ENCODE measurements around the gene CDKN2B-AS1. TPM values are rescaled to one million over a fixed set of nuclear protein-coding genes. Genes with fewer than 3 reads are reported as not detected.

CDKN2B-AS1 gene
- polyA plus RNA-seq, 1 donor from 2014 or later, result not detected

- Histone ChIP-seq H3K36me3 (ENCODE audit: insufficient read depth, low read length) (no peaks in the 10 kb centered on the region), H3K4me3 (ENCODE audit: low read length) (no peak overlapping the region), H3F3A (ENCODE audit: insufficient read depth, low read length, poor library complexity, severe bottlenecking) (no peaks in the 10 kb centered on the region), H3K79me2 (replicated peaks; ENCODE audit: insufficient read depth, low read length) (no peaks in the 10 kb centered on the region), H3K27ac (ENCODE audit: low read length) (no peak overlapping the region), H4K20me1 (ENCODE audit: insufficient read depth) (no peaks in the 10 kb centered on the region), H3K4me2 (ENCODE audit: low read length) (no peak overlapping the region), H3K9me3 (ENCODE audit: low read length) (no peaks in the 10 kb centered on the region), H3K9ac (ENCODE audit: low read length) (no peak overlapping the region), H3K27me3 (ENCODE audit: insufficient read depth, low read depth, low read length) (peaks cover 96% of the 10 kb centered on the region), H3K9me2 (ENCODE audit: insufficient read depth, low read length) (no peaks in the 10 kb centered on the region), H2AFZ (ENCODE audit: low read depth, low read length) (no peak overlapping the region)
- TF ChIP-seq, protein P1, sequence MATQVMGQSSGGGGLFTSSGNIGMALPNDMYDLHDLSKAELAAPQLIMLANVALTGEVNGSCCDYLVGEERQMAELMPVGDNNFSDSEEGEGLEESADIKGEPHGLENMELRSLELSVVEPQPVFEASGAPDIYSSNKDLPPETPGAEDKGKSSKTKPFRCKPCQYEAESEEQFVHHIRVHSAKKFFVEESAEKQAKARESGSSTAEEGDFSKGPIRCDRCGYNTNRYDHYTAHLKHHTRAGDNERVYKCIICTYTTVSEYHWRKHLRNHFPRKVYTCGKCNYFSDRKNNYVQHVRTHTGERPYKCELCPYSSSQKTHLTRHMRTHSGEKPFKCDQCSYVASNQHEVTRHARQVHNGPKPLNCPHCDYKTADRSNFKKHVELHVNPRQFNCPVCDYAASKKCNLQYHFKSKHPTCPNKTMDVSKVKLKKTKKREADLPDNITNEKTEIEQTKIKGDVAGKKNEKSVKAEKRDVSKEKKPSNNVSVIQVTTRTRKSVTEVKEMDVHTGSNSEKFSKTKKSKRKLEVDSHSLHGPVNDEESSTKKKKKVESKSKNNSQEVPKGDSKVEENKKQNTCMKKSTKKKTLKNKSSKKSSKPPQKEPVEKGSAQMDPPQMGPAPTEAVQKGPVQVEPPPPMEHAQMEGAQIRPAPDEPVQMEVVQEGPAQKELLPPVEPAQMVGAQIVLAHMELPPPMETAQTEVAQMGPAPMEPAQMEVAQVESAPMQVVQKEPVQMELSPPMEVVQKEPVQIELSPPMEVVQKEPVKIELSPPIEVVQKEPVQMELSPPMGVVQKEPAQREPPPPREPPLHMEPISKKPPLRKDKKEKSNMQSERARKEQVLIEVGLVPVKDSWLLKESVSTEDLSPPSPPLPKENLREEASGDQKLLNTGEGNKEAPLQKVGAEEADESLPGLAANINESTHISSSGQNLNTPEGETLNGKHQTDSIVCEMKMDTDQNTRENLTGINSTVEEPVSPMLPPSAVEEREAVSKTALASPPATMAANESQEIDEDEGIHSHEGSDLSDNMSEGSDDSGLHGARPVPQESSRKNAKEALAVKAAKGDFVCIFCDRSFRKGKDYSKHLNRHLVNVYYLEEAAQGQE (IDR thresholded peaks at IDR 0.05; ENCODE audit: borderline replicate concordance), result no peak
- TF ChIP-seq MXI1 (conservative IDR thresholded peaks at IDR 0.05; ENCODE audit: poor library complexity, severe bottlenecking), result no peak
- TF ChIP-seq CTCF (IDR thresholded peaks at IDR 0.05; ENCODE audit: poor library complexity, severe bottlenecking), result no peak
- TF ChIP-seq SMC3 (conservative IDR thresholded peaks at IDR 0.05; ENCODE audit: poor library complexity), result no peak
- TF ChIP-seq TAF1 (IDR thresholded peaks at IDR 0.05; ENCODE audit: low read depth), result no peak
- no peak for TF ChIP-seq POLR2AphosphoS5 (IDR thresholded peaks at IDR 0.05)
- TF ChIP-seq RAD21 (conservative IDR thresholded peaks at IDR 0.05), result no peak
These were observed 11.6 kb upstream of the CDKN2B-AS1 start for GRCh38 chr9:21982861-21983560.

GRCh38 chr9:21983561-21983935, 11.0 kb upstream of the CDKN2B-AS1 start:
- no peaks in the 10 kb centered on the region for H3K79me2 ChIP-seq (replicated peaks; ENCODE audit: insufficient read depth, low read length)
- H3K4me3 ChIP-seq (ENCODE audit: low read length), result no peak overlapping the region
- H3K4me2 ChIP-seq (ENCODE audit: low read length), result no peak overlapping the region
- H3F3A ChIP-seq (ENCODE audit: insufficient read depth, low read length, poor library complexity, severe bottlenecking), result no peaks in the 10 kb centered on the region
- H2AFZ ChIP-seq (ENCODE audit: low read depth, low read length), result no peak overlapping the region
- no peaks in the 10 kb centered on the region for H3K36me3 ChIP-seq (ENCODE audit: insufficient read depth, low read length)
- H3K27ac ChIP-seq (ENCODE audit: low read length), result no peak overlapping the region
- H4K20me1 ChIP-seq (ENCODE audit: insufficient read depth), result no peaks in the 10 kb centered on the region
- peaks cover 96% of the 10 kb centered on the region for H3K27me3 ChIP-seq (ENCODE audit: insufficient read depth, low read depth, low read length)
- no peak overlapping the region for H3K9ac ChIP-seq (ENCODE audit: low read length)
- TF ChIP-seq SMC3 (conservative IDR thresholded peaks at IDR 0.05; ENCODE audit: poor library complexity) (no peak), EZH2 (IDR thresholded peaks at IDR 0.05; ENCODE audit: borderline replicate concordance, insufficient read depth, low read length, poor library complexity, severe bottlenecking) (no peak), EP300 (conservative IDR thresholded peaks at IDR 0.05; ENCODE audit: poor library complexity, severe bottlenecking) (no peak), TAF1 (IDR thresholded peaks at IDR 0.05; ENCODE audit: low read depth) (no peak), RAD21 (conservative IDR thresholded peaks at IDR 0.05) (no peak), CTCF (IDR thresholded peaks at IDR 0.05; ENCODE audit: poor library complexity, severe bottlenecking) (no peak), MXI1 (conservative IDR thresholded peaks at IDR 0.05; ENCODE audit: poor library complexity, severe bottlenecking) (no peak), POLR2AphosphoS5 (IDR thresholded peaks at IDR 0.05) (no peak)
- TF ChIP-seq, protein P1 (IDR thresholded peaks at IDR 0.05; ENCODE audit: borderline replicate concordance), result no peak
- no peaks in the 10 kb centered on the region for H3K9me2 ChIP-seq (ENCODE audit: insufficient read depth, low read length)
- H3K9me3 ChIP-seq (ENCODE audit: low read length), result no peaks in the 10 kb centered on the region

Measured in neural cell (in vitro differentiated cells).